BJ (cell line): ENCODE measurements around the gene RPS21. TPM values are rescaled to one million over a fixed set of nuclear protein-coding genes. Genes with fewer than 3 reads are reported as not detected.

Experiments used
- CTCF ChIA-PET: fragments of 350-600 bp; formaldehyde crosslinking; extraction: SDS; loops from one replicate; lab custom pipeline; 2021; ENCODE audit warnings: antibody characterized with exemption, inconsistent platforms; lab: Yijun Ruan, JAX
- POLR2A ChIA-PET: fragments of 300-600 bp; sonication (Branson Sonifier 250); formaldehyde crosslinking; extraction: SDS; loops from one replicate; lab custom pipeline; 2021; ENCODE audit warnings: antibody characterized with exemption; lab: Charles Lee
- DNase-seq: peaks from one replicate; pipeline ENCODE4 v3.0.0-alpha.2; 2011; ENCODE audit warnings: low read depth
- H3K27me3 ChIP-seq: 2 replicates; pipeline ENCODE4 v1.6.0; 2011; ENCODE audit warnings: low read length; ENCODE audit not compliant: control insufficient read depth, insufficient read depth
- H3K36me3 ChIP-seq: 2 replicates; pipeline ENCODE4 v1.5.1; 2011; ENCODE audit warnings: low read length; ENCODE audit not compliant: control insufficient read depth, insufficient read depth
- H3K4me3 ChIP-seq: 2 replicates; pipeline ENCODE4 v1.5.1; 2011; ENCODE audit warnings: low read depth, mild to moderate bottlenecking, control low read depth, low read length
- CTCF ChIP-seq: IDR thresholded peaks from 2 replicates; pipeline ENCODE4 v1.5.1; 2011; ENCODE audit warnings: low read depth, mild to moderate bottlenecking, control low read depth, inconsistent platforms, low read length, moderate library complexity; ENCODE audit not compliant: insufficient read depth
- polyA plus RNA-seq: library from polyadenylated mRNA; depleted of rRNA; stranded (reverse); fragments of >200 nt; gene quantifications from 2 replicates; pipeline ENCODE4 v1.2.3, GENCODE V29; 2011

RPS21 gene
- polyA plus RNA-seq, 1 experiment = 3,818 TPM

DNA sequence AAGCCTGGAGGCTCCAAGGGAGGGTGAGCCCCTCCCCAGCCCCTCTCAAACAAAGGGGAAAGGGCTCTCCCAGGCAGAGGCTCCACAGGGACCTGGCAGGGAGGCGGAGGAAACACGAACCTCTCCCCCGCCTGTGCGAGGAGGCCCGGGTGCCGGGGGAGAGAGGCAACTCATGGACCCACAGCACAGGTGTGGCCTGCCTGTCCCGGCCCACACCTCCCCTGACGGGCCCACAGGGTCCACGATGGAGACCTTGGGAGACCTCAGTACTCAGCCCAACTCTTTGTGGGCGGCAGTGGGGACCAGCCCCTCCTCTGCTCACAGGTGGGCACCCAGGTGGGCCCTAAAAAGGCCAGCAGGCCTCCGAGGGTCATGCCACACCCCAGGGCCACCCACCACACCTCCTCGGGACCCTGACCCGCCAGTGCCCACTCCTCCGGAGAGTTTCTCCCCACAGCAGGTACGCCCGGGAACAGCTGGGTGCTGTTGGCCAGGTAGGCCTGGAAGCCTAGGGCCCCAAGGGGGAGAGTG is 32.0 kb upstream of the RPS21 start:
- POLR2A ChIA-PET = no interaction called here
- CTCF ChIA-PET = interaction anchor here (0.8 to 1.4 kb wide), 2 partner anchors 10 to 27 kb away, joined by 3 to 4 read pairs; no protein-coding TSS in a partner anchor
- DNase-seq = no peak
- no peak overlapping the region for H3K4me3 ChIP-seq
- no peaks in the 10 kb centered on the region for H3K27me3 ChIP-seq
- no peaks in the 10 kb centered on the region for H3K36me3 ChIP-seq
- no peak for TF ChIP-seq CTCF

DNA sequence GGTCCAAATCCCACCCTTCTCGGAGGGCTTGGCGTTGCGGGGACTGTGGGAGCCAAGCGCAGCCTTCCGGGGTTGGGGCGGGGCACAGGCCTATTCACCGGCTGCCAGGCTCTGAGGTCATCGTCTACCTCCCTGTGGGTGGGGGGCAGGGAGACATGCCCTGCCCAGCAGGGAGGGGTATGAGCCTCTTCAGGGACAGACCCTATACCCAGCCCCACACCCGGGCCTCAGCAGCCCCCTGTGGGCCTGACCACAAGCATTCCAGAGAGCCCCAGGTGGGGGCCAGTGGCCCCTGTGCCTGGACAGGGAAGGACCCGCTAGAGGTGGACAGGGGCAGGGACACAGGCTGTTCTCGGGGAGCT is 31.4 kb upstream of the RPS21 start:
- DNase-seq = no peak
- Histone ChIP-seq H3K36me3 (no peaks in the 10 kb centered on the region), H3K4me3 (no peak overlapping the region), H3K27me3 (no peaks in the 10 kb centered on the region)
- no peak for TF ChIP-seq CTCF
- ChIA-PET CTCF (interaction anchor here (0.8 to 1.4 kb wide), 2 partner anchors 9 to 28 kb away, joined by 3 to 4 read pairs; no protein-coding TSS in a partner anchor), POLR2A (no interaction called here)

DNA sequence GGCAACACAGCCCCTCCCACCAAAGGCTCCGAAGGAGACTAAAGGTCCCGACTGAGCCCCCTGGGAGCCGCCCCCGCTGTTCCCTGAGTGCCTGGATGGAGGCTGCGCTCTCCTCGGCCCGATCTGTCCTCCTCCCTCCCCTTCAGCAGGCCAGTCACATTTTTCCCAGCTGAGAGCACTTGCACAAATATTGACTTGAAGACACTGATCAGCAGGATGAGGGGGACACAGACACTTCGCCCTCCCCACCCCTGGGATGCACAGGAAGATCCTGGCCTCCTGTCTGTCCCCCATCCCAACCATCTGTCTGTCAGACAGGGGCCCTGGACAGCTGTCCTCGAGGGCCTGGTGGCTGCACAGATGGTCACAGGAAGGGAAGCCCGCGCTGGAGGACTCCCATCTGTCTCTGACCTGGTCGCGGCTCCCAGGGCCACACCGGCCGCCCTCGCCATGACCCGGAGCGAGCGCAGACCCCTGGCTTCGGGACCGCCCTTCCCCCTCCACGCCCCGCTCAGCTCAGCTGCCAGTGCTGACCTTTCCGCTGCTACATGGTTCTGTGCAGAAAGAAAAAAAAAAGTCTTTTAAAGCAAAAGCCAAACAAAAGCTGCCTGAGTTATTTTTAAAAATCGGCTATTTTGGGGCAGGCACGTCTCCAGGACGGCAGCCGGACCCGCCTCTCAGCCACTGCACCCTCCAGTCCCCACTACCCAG is 30.9 kb upstream of the RPS21 start:
- no peak overlapping the region for H3K4me3 ChIP-seq
- TF ChIP-seq CTCF = no peak
- no peaks in the 10 kb centered on the region for H3K27me3 ChIP-seq
- ChIA-PET POLR2A (no interaction called here), CTCF (interaction anchor here (0.8 to 1.6 kb wide), 4 partner anchors 9 to 54 kb away, joined by 3 to 4 read pairs (median 4); partner anchors contain the start of gene ADRM1)
- no peaks in the 10 kb centered on the region for H3K36me3 ChIP-seq
- no peak for DNase-seq

DNA sequence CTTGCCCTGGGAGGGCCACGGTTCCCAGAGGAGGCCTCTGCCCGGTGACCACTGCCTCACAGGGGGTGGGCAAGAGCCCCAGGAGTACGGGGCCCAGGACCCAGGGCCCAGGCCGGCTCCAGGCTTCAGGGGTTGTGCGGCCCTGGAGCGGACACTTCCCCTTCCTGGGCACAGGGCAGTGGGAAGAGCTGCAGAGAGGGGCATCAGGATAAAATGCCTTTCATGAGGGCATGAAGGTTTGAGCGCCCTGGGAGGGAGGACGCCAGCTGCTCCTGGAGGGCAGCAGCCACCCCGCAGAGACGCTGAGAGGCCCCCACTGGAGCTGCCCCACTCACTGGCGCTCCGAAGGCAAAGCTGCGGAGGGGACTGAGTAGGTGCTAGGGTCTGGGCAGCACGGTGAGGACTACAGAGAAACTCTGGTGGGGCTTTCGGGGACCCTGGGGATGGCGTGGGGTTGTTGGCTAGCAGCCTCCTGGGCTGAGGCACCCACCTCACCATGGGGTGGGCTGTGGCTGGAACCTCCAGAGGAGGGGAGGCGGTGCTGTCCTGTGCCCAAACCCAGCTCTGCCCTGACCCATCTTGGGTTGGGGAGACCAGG is 30.2 kb upstream of the RPS21 start:
- H3K36me3 ChIP-seq = no peaks in the 10 kb centered on the region
- H3K4me3 ChIP-seq = no peak overlapping the region
- POLR2A ChIA-PET = no interaction called here
- CTCF ChIA-PET = interaction anchor here (0.8 to 1.6 kb wide), 2 partner anchors 19 to 54 kb away, joined by 3 to 4 read pairs; partner anchors contain the start of gene ADRM1
- DNase-seq = no peak
- no peaks in the 10 kb centered on the region for H3K27me3 ChIP-seq
- TF ChIP-seq CTCF = no peak

GRCh38 chr20:62357187-62357667 is 29.7 kb upstream of the RPS21 start:
- Histone ChIP-seq H3K27me3 (no peaks in the 10 kb centered on the region), H3K36me3 (no peaks in the 10 kb centered on the region), H3K4me3 (no peak overlapping the region)
- DNase-seq = no peak
- ChIA-PET POLR2A (no interaction called here), CTCF (interaction anchor here (0.8 to 1.6 kb wide), 3 partner anchors 12 to 55 kb away, joined by 3 to 4 read pairs (median 3); partner anchors contain the start of gene ADRM1)
- no peak for TF ChIP-seq CTCF
